Left lung (tissue), 10 donors: ENCODE results near the gene KLC1. TPM values are rescaled to one million over a fixed set of nuclear protein-coding genes. Genes with fewer than 3 reads are reported as not detected.

Experiments used
- ATAC-seq: fragments of 200-7000 bp; cut with Tn5 transposase; one replicate; pipeline ENCODE4 v1.9.1; 2020; ENCODE audit warnings: moderate library complexity
- DNase-seq, 4 donors: peaks; one replicate each; pipeline ENCODE4 v3.0.0-alpha.2; 2013 to 2020
- H3K27ac ChIP-seq, 2 donors: fragments of 200-600 bp; sonication (generic) in 1 of 2; one replicate each; pipeline versions ENCODE4 v1.5.0 to v1.8.0; 2020 to 2021
- H3K27me3 ChIP-seq, 2 donors: fragments of 200-600 bp; sonication (generic) in 1 of 2; one replicate each; pipeline versions ENCODE4 v1.5.0 to v1.8.0; 2020 to 2021
- H3K36me3 ChIP-seq, 2 donors: fragments of 200-600 bp; sonication (generic) in 1 of 2; one replicate each; pipeline versions ENCODE4 v1.5.0 to v1.8.0; 2020 to 2021
- H3K4me1 ChIP-seq, 2 donors: fragments of 200-600 bp; one replicate each; pipeline ENCODE4 v1.8.0; 2021
- H3K4me3 ChIP-seq, 2 donors: fragments of 200-600 bp; sonication (generic) in 1 of 2; one replicate each; pipeline versions ENCODE4 v1.5.0 to v1.8.0; 2020 to 2021; ENCODE audit warnings: mild to moderate bottlenecking in 1 of 2
- H3K9me3 ChIP-seq, 2 donors: fragments of 200-600 bp; sonication (generic) in 1 of 2; one replicate each; pipeline versions ENCODE4 v1.5.0 to v1.8.0; 2020 to 2021
- intact Hi-C, 2 donors: fragments of 100-400 bp; cut with DNase I; formaldehyde crosslinking; loops; one replicate each; pipeline versions ENCODE4 v1.11.2 to v1.14.2; 2022
- polyA plus RNA-seq, 6 donors: library from polyadenylated mRNA; unstranded; fragments of 120-200 nt; gene quantifications; one replicate each; pipeline ENCODE4 v1.2.1, GENCODE V29; 2013; ENCODE audit not compliant: insufficient read length in 6 of 6
- total RNA-seq, 2 donors: library from RNA; stranded (reverse); fragmentation: NEBNext Ultra II Directional; extraction: Animal tissue kit (Norgen Biotek cat#: 25700); gene quantifications; one replicate each; pipeline ENCODE4 v1.2.1, GENCODE V29; 2021
- TF ChIP-seq, protein P1 (sequence below), 2 donors: fragments of 200-600 bp; sonication (generic) in 1 of 2; IDR thresholded peaks; one replicate each; pipeline versions ENCODE4 v1.5.0 to v1.8.0; 2021; ENCODE audit warnings: antibody characterized with exemption in 2 of 2
- donor health status: DM: no; HTN: yes; CAD: no.
- donor health status: DM: no; HTN: no; CAD: no.

The KLC1 gene
- total and polyA plus RNA-seq, 8 donors: 126 to 185 (median 156) TPM

DNA sequence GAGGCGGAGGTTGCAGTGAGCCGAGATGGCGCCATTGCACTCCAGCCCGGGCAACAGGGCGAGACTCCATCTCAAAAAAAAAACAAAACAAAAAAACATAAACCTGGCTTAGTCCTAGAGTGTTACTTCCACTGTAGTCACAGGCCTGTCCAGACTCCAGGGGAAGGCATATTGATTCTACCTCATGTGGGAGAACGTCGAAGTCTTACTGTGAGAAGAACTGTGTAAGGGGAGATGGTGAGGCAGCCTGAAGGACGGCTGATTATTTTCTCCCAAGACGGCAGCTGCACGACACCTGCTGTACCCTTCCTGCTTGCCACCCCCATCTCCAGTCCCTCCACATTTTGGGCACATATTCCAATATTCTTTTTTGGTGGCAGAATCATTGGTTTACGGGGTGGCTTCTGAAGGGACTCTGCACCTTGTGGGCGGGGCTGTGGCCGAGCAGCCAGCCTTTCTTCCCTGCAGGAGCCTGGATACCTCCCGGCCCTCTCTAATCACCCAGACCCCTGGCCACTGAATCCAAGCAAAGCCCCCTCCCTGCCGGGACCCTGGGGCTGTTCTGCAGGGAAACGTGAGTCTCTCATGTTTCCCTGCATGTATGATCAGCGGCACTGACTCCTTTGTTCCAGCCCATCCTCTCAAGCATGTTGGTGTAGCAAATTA is 12.2 kb upstream of the KLC1 start:
- intact Hi-C loops: no loop called here
- Histone ChIP-seq H3K9me3 (peaks cover 0 to under 1% of the 10 kb centered on the region in 2 donors), H3K4me3 (no peak overlapping the region), H3K27ac (no peak overlapping the region), H3K4me1 (no peaks in the 10 kb centered on the region), H3K27me3 (no peaks in the 10 kb centered on the region), H3K36me3 (no peaks in the 10 kb centered on the region)
- TF ChIP-seq, protein P1, sequence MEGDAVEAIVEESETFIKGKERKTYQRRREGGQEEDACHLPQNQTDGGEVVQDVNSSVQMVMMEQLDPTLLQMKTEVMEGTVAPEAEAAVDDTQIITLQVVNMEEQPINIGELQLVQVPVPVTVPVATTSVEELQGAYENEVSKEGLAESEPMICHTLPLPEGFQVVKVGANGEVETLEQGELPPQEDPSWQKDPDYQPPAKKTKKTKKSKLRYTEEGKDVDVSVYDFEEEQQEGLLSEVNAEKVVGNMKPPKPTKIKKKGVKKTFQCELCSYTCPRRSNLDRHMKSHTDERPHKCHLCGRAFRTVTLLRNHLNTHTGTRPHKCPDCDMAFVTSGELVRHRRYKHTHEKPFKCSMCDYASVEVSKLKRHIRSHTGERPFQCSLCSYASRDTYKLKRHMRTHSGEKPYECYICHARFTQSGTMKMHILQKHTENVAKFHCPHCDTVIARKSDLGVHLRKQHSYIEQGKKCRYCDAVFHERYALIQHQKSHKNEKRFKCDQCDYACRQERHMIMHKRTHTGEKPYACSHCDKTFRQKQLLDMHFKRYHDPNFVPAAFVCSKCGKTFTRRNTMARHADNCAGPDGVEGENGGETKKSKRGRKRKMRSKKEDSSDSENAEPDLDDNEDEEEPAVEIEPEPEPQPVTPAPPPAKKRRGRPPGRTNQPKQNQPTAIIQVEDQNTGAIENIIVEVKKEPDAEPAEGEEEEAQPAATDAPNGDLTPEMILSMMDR (IDR thresholded peaks at IDR 0.05): no peak
- ATAC-seq (no peak), DNase-seq (no peak)

DNA sequence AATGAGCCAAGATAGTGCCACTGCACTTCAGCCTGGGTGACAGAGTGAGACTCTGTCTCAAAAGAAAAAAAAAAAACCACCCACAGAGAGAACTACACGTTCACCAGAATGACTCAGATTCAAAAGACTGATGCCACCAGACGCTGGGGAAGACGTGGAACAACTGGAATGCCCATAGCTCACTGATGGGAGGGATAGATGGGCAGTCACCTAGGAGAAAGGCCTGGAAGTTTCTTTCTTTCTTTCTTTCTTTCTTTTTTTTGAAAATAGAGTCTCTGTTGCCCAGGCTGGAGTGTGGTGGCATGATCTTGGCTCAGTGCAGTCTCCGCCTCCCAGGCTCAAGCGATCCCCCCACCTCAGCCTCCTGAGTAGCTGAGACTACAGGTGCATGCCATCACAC is 10.0 kb upstream of the KLC1 start:
- H3K4me3 ChIP-seq: no peak overlapping the region
- no peaks in the 10 kb centered on the region for H3K36me3 ChIP-seq
- H3K27ac ChIP-seq: no peak overlapping the region
- ATAC-seq: no peak
- H3K9me3 ChIP-seq: no peaks in the 10 kb centered on the region
- no peaks in the 10 kb centered on the region for H3K27me3 ChIP-seq
- no peak for DNase-seq
- H3K4me1 ChIP-seq: peaks cover 2 to 9% of the 10 kb centered on the region in 2 donors
- intact Hi-C loops: no loop called here
- TF ChIP-seq, protein P1 (IDR thresholded peaks at IDR 0.05): no peak

DNA sequence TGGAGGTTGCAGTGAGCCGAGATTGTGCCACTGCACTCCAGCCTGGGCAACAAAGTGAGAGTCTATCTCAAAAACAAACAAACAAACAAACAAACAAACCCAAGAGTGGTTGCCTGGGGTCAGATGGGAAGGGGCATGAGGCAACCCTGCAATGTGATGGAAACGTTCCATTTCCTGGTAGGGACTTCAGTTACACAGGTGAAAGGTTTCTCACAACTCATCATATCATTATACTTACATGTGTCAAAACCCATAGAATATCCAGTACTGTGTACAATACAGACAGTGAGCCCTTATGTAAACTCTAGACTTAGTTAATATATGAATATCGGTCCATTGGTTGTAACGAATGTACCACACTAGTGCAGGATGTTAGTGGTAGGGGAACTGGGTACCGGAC is 7.2 kb upstream of the KLC1 start:
- DNase-seq (no peak), ATAC-seq (no peak)
- Histone ChIP-seq H3K9me3 (no peaks in the 10 kb centered on the region), H3K4me1 (peaks cover 17 to 33% of the 10 kb centered on the region in 2 donors), H3K36me3 (no peaks in the 10 kb centered on the region), H3K27ac (no peak overlapping the region), H3K4me3 (no peak overlapping the region), H3K27me3 (no peaks in the 10 kb centered on the region)
- intact Hi-C loops: no loop called here
- TF ChIP-seq, protein P1 (IDR thresholded peaks at IDR 0.05): no peak

DNA sequence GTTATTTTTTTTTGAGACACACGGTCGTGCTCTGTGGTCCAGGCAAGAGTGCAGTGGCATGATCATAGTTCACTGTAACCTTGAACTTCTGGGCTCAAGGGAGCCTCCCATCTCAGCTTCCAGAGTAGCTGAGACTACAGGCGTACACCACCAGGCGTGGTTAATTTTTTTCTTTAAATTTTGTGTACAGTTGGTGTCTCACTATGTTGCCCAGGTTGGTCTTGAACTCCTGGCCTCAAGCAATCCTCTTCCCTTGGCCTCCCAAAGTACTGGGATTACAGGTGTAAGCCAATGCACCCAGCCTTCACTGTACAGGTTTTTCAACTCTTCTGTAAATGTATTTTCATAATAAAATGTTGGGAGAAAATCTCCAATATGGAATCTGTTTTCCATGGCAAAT is 5.7 kb upstream of the KLC1 start:
- Histone ChIP-seq H3K36me3 (no peaks in the 10 kb centered on the region), H3K27ac (peak overlapping the region; percentile 50 to 78)

DNA sequence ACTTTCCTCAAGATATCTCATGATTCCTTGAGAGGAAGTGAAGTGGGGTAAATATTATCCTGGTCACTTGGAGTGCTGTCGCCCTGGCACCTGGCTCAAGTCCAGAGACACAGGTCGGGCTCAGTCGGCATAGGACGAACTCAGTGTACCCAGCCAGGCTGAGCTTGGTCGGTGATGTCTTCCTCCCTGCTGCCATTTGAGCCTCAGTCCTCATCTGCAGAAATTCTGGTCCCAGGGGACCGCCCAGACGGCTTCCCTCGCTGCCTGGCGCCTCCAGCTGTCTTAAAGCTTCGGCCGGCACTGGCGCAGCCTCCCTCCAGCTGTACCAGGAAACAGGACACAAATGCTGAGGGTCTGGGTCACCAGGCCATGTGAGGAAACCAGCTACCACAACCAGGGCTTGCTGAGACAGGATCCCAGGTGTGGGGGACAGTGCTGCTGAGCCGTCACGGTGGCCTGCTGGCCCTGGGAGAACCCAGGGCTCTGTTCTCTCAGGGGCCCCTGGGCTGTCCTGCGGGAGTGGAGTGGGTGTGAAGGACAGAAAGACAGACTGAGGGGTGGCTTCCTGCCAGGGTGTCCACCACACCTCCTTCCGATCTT is 5.0 kb upstream of the KLC1 start:
- Histone ChIP-seq H3K9me3 (no peaks in the 10 kb centered on the region), H3K36me3 (no peaks in the 10 kb centered on the region), H3K4me1 (peaks cover 29 to 47% of the 10 kb centered on the region in 2 donors), H3K27me3 (no peaks in the 10 kb centered on the region), H3K27ac (peak overlapping the region; percentile 78 to 82), H3K4me3 (no peak overlapping the region)
- TF ChIP-seq, protein P1 (IDR thresholded peaks at IDR 0.05): no peak
- intact Hi-C loops: no loop called here
- ATAC-seq (peak; percentile 60), DNase-seq (peak in 3 of 4 donors; percentile 3 to 79 (median 54))

More for the DNA sequence above, 5.7 kb upstream of the KLC1 start:
- Histone ChIP-seq H3K4me3 (no peak overlapping the region), H3K9me3 (no peaks in the 10 kb centered on the region), H3K4me1 (peaks cover 25 to 44% of the 10 kb centered on the region in 2 donors), H3K27me3 (no peaks in the 10 kb centered on the region)
- intact Hi-C loops: no loop called here
- DNase-seq (no peak), ATAC-seq (no peak)
- TF ChIP-seq, protein P1 (IDR thresholded peaks at IDR 0.05): no peak
